Measurements from ENCODE around the gene TUBB4B.

TUBB4B gene

DNA sequence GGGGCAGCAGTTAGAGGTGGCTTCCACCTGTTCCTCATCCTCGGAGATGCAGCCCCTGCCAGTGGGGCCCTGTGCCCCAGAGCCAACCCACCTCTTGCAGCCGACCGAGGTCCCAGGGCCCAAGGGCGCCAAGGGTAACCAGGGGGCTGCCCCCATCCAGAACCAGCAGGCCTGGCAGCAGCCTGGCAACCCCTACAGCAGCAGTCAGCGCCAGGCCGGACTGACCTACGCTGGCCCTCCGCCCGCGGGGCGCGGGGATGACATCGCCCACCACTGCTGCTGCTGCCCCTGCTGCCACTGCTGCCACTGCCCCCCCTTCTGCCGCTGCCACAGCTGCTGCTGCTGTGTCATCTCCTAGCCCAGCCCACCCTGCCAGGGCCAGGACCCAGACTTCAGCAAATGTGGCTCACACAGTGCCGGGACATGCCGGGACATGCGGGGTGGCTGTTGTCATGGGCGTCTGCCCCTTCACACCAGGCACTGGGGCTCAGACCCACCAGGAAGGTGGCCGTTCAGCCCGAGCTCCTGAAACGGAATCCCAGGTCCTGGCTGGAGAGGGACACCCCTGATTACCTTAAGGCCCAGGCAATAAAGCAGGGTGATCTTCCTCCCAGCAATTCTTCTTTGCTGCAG lies 15.3 kb upstream of the TUBB4B start:
- no peak for DNase-seq (ENCODE audit: low read depth, low spot score)

- DNase-seq (ENCODE audit: low read depth, low spot score), result no peak
Observed at GRCh38 chr9:137226338-137227053, 14.6 kb upstream of the TUBB4B start.

DNA sequence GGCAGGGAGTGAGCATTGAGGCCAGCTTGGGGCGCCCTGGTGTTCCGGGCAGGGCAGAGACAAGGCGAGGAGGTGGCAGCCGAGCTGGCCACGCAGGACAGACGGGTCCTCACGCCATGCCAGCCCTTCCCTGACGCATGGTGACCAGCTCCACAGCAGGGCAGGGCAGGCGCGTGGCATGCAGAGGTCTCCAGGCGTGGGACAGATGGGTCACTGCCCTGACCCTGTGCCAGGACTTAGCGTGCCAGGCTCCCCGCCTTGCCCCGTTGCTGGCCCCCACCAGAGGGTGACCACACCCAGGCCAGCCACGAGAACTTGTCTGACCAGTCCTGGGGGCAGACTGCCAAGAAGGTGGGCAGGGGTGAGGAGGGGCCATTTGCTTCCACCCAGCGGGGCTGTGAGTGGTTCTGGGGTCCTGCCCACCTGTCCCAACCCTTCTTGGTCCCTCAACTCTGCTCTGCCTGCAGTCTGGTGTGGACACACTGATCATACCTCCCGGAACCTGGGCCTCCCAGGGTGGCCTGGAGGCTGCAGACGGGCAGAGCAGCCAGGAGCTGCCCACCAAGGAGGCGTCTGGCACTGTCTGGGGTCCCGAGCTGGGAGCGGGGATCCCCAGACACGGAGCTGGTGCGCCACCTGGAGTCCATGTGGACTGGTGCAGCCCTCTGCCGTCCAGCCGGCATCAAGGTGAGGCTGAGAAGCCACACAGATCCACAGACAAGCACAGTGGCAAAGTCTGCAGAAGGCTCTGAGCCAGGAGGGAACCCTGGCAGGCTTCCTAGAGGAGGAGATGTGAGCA lies 13.8 kb upstream of the TUBB4B start, which contains the start of gene RNF224:
RNF224 (plus strand) TSS at position 449 of the 799 bp plus-strand sequence. CDS start 834 bp downstream, outside the sequence.
- no peak for DNase-seq (ENCODE audit: low read depth, low spot score)

DNA sequence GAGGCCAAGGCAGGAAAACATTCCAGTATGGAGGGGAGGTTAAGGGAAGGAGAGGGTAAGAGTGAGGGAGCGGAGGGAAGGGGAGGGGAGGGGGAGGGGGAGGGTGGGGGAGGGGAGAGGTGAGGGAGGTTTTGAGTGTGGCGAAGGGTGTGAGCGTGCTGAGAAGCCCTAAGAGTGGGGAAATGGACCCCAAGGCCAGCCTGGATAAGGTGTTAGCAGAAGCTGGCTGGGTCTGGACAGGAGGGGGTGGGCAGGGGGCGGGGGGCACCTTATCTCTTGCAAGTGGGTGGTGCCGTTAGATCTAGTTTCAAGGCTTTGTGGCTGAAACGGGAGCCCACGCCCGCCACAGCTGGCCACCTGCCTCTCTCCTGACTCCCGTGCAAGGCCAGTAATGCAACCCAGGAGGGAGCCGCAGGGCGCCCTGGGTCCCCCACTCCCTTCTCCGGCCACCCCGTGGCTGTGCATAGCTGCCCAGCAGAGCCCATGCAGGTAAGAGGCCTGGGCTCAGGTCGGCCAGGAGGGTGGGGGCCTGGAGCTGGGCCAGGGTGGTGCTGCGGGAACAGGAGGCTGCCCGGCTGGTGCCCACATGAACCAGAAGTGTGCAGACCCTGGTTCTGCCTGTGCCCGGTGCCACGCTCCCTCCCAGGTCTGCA lies 13.1 kb upstream of the TUBB4B start:
- no peak for DNase-seq (ENCODE audit: low read depth, low spot score)

- DNase-seq (ENCODE audit: low read depth, low spot score), result no peak
Observed at GRCh38 chr9:137228506-137228967, 12.6 kb upstream of the TUBB4B start.

DNA sequence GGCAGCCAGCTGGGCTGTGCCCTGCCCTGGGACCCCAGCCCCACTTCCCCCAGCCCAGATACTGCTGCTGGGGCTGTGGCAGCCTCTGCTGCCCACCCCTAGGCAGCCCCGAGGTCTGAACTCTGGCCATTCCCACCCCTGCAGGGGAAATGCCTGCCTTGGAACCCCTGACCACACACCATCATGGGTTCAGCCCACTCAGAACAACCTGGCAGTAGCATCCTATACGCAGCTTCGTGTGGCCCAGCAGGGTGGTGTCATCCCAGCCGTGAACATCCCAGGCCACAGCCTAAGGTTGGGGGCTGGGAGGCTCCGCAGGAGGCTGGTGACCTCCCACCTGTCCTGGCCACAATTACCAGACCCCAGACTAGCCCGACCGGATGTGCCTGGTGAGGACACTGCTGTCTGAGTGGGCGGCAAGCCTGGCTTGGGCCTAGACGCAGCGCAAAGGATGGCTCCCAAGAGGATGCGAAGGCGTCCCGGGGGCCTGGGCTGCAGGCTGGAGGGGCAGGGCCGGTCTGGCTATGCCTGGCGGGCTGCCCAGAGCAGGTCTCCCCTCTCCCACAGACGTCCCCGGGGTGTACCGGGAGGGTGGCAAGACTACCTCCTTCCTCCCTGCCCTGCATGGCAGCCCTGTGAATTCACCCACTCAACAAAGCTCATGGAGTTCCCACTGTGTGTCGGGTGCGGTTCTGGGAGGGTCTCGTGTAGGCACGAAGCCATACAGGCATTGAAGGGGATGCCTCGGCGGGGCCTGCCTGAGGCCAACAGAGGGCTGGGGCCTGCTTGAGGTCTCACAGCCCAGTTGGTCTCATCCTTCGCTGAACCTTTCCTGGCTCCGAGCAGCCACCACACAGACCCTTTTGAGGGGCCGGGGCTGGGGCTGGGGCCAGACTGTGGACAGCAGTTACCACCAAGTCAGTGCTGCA lies 11.9 kb upstream of the TUBB4B start:
- no peak for DNase-seq (ENCODE audit: low read depth, low spot score)

DNA sequence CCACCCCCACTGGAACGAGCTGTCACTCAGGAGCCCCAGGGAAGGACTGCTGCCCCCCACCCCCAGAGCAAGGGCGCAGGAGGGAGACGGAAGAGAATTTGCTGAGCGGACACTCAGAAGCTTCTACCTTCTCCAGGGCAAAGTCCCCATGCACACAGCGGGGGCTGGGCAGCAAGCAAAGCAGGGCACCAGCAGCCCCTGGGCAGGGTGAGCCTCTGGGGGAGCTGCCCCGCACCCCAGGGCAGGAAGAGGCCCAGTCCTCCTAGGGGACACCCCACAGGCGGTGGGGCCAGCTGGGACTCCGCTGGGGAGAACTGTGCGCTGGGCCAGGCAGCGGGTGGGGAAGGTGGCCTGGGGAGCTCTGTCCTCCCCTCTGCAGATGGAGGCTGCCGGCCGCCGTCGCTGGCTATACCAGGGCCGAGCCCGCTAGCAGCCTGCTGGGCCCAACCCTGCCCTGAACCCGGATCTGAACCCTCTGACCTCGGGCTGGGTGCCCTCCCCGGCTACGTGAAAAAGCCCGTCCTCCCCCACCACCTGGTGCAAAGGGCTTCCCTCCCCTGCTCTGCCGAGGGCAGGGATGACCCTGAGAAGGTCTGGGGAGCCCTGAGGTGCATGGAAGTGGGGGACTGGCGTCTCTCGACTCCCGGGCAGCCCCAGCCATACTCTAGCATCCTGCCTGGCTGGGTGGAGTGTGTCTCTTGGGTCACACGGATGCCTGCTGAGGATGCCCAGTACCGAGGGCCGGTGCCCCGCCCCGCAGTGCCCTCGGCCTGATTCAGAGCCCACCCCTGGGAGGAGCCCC lies 11.0 kb upstream of the TUBB4B start:
- no peak for DNase-seq (ENCODE audit: low read depth, low spot score)

DNA sequence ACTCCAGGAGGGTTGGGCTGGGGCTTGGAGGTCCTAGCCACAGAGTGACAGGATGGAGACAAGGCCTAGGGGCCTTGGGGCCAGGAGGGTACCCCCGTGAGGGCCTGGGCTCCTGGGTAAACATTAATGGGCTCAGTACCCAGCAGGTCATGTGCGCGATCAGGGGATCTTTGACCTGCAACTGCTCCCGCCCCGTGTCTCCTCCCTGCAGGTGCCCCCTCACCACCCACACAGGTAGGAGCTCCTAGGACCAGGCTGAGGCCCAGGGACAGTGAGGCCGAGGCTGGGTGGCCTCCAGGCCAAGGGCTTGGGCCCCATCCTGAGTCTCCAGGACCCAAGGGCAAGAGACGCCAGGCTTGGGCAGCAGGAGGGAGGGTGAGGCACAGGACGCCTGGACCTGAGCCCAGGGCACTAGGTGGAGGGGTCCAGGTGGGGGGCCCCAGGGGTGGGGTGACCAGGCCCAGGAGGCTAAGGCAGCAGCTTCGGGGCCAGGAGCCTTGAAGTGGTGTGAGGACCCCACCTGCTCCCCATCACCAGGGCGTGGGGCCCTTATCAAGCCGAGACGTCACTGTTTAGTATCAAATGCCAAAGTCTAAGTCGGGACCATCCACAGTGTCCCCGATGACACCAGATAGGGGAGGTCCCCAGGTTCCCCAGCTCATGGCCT lies 10.2 kb upstream of the TUBB4B start, which contains the start of gene SLC34A3:
SLC34A3 (plus strand) TSS at position 197 of the 667 bp plus-strand sequence. CDS start 802 bp downstream, outside the sequence.
- DNase-seq (ENCODE audit: low read depth, low spot score), result no peak

DNA sequence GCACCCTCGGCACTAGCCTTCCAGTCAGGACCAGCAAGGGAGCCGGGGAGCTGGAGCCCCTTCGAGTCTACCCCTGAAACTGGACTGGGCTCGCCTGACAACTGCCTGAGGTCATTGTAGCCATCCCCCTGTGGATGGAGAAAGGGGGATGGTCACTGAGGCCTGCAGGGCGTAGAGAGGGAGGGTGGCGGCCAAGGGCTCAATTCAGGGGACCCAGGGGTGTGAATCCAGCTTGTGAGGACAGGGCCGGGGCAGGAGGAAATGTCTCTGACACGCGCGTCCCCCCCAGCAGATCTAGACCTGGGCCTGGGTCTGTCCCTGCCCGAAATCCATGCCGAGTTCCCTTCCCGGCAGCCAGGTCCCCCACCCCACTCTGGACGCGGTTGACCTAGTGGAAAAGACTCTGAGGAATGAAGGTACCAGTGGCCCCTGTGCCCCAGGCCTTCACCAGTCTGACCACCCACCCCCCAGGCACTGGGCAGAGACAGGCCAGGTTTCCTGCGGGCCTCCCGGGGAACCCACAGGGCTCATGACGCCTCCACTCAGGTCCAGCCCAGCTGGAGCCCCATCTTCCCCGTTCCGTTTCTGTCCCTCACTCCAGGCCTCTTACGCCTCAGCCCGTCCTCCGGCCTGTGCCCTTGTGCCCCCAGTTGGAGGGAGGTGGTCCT lies 9.6 kb upstream of the TUBB4B start:
- DNase-seq (ENCODE audit: low read depth, low spot score), result no peak

- DNase-seq (ENCODE audit: low read depth, low spot score), result no peak
Observed at GRCh38 chr9:137232101-137232500, 9.0 kb upstream of the TUBB4B start.

- DNase-seq (ENCODE audit: low read depth, low spot score), result no peak
Observed at GRCh38 chr9:137232510-137232909, 8.6 kb upstream of the TUBB4B start.

GRCh38 chr9:137233143-137233980 lies 7.7 kb upstream of the TUBB4B start:
- no peak for DNase-seq (ENCODE audit: low read depth, low spot score)

GRCh38 chr9:137234055-137234697 lies 6.9 kb upstream of the TUBB4B start:
- DNase-seq (ENCODE audit: low read depth, low spot score), result no peak

GRCh38 chr9:137234758-137235423 lies 6.2 kb upstream of the TUBB4B start:
- DNase-seq (ENCODE audit: low read depth, low spot score), result no peak

DNA sequence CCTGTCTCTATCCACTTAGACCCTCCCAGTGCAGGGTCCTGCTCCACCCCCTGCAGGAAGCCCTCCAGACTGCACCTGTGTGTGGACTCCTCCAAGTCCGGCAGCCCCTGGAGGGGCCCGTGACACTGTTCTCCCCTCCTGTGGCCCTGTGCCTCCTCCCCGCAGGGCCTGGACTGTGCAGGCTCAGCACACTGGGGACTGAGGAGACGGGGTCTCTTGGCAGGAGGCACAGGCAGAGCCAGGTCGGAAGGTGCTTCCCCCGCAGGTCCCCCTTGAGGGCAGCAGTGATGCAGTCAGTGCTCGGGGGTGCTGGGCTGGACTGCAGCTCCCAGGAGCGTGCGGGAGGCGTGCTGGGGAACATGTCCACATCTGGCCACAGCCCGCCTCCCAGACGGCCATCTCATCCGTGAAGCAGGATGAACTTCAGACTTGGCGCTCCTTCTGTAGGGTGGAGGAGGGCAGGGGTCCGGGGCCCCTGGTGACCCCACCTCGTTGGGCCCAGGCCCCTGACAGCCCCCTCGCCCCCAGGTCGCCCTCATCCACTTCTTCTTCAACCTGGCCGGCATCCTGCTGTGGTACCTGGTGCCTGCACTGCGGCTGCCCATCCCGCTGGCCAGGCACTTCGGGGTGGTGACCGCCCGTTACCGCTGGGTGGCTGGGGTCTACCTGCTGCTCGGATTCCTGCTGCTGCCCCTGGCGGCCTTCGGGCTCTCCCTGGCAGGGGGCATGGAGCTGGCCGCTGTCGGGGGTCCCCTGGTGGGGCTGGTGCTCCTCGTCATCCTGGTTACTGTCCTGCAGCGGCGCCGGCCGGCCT lies 5.5 kb upstream of the TUBB4B start:
- no peak for DNase-seq (ENCODE audit: low read depth, low spot score)
